Measurements from ENCODE around the gene HCRT.

GRCh38 chr17:42212382-42212781 lies 27.1 kb upstream of the HCRT start:
- TF ChIP-seq REST (tag by site-specific recombination; IDR thresholded peaks at IDR 0.05) (no peak), CTCF (tag by site-specific recombination; IDR thresholded peaks at IDR 0.05) (no peak), ZEB2 (tag by site-specific recombination; IDR thresholded peaks at IDR 0.05) (no peak), ZNF654 (tag by site-specific recombination; IDR thresholded peaks at IDR 0.05; ENCODE audit: low read depth) (no peak), ELK4 (IDR thresholded peaks at IDR 0.05; ENCODE audit: borderline replicate concordance, low read depth, low read length) (no peak), ZNF529 (tag by site-specific recombination; IDR thresholded peaks at IDR 0.05; ENCODE audit: insufficient replicate concordance) (no peak)

Data from HEK293 (cell line).